Stimulated activated CD4-positive, alpha-beta T cell treated with anti-CD3 and anti-CD28 coated beads, Interleukin-2, amount 100 ng/mL, for 24 hours (primary cell): ENCODE data around the gene DNAJC16.
"Not testable (repeated sequence)": the region's sequence is repeated elsewhere in the genome, so short reads cannot be mapped to it uniquely, and the experiment has no call there.

Experiments
- DNase-seq, 2 donors: peaks; one replicate each; pipeline ENCODE4 v3.0.0-alpha.2; 2020

The DNAJC16 gene

DNA sequence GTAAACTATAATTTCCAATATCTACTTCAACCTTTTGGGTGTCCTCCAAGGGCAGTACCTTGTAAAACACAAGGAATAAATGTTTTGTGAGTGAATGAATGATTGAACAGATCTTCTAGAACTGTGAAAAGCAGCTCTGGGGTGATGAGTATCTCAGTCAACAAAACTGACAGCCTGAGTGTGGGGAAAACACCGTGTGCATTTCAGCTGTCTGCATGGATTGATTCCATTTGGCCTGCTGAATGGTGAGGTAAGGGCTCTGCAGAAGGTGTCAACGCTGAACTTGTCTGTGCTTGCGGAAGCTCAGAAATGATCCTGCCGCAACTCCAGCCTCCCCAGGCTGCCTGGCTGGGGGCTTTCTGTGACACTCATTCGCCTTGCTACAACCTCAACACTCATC, 65.6 kb downstream of the DNAJC16 start:
- DNase-seq, result no peak

- no peak for DNase-seq
Measured at GRCh38 chr1:15595809-15596617, 69.4 kb downstream of the DNAJC16 start.

DNA sequence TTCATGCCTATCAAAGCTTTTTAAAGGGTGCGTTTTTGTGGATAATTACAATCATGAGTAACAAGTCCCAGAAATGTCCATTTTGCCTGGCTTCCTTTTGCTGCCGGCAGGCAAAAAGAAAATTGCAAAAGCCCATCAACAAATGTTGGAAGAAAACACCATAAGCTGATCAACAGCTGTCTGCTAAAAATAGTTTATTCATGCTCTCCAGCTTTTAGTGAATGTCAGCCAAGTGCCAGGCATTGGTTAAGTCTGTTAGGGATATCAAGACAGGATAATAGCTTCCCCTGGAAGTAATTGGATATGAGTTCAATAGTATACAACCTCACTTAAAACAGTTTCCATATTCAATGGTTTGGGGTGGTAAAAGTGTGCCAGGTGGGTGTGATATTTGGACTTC, 71.8 kb downstream of the DNAJC16 start:
- no peak for DNase-seq

- DNase-seq, result peak; percentile 92 to 93
Measured at GRCh38 chr1:15603050-15603965, 76.7 kb downstream of the DNAJC16 start.

GRCh38 chr1:15603966-15604282, 77.3 kb downstream of the DNAJC16 start:
- DNase-seq, result not testable (repeated sequence)

- not testable (repeated sequence) for DNase-seq
Measured at GRCh38 chr1:15604400-15604799, 77.8 kb downstream of the DNAJC16 start.

DNA sequence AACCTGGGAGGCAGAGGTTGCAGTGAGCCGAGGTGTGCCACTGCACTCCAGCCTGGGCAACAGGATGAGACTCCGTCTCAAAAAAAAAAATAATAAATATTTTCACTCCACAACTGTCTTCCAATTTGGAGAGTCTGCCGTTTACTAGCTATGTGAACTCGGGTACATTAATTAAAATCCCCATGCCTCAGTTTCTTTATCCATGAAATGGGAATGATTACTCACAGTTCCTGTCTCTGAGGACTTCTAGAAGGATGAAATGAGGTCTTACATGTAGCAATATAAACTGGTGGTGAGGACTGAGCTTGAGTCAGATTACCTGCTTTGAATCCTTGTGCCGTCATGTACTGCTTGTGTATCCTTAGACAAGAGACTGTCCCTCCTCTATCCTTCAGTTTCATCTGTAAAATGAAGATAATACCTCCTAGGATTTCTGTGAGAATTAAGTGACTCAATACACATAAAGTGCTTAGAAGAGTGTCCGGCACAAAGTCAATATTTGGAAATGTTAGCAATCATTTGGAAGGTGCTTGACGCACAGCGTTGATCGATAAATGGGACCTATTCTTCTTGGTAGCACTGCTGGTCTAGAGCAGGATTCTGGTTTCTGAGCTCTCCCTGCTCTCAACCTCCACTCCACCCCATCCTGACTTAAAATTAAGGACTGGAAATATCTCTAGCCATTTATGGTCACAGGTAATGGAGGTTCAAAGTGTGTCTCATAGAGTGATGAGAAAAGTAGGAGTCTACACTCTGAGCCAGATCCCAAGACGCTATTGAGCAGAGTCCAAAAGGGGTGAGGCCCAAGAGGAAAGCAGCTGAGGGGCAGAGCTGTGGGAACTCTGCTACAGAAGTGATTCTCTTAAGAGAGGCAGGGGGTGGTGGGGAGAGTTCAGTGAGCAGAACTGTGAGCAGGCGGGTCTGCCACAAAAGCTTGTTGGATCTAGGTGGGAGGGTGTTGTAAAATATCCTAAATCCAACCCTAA, 79.0 kb downstream of the DNAJC16 start:
- DNase-seq, result no peak

DNA sequence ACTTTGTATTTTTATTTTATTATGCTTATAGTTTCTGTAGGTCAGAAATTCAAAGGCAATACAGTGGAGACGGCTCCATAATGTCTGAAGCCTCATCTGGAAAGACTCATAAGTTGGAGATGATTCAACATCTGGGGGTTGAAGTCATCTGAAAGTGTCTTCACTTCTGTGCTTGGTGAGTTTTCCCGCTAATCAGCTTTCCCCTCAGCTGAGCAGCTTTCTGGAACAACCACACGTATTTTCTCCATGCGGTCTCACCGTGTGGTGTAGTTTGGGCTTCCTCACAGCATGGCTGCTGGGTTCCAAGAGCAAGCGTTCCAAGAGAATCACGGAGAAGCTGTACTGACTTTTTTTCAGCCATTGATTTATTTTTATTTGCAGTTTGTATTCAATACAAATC, 83.0 kb downstream of the DNAJC16 start:
- DNase-seq, result no peak

GRCh38 chr1:15610167-15610566, 83.5 kb downstream of the DNAJC16 start:
- no peak for DNase-seq

DNA sequence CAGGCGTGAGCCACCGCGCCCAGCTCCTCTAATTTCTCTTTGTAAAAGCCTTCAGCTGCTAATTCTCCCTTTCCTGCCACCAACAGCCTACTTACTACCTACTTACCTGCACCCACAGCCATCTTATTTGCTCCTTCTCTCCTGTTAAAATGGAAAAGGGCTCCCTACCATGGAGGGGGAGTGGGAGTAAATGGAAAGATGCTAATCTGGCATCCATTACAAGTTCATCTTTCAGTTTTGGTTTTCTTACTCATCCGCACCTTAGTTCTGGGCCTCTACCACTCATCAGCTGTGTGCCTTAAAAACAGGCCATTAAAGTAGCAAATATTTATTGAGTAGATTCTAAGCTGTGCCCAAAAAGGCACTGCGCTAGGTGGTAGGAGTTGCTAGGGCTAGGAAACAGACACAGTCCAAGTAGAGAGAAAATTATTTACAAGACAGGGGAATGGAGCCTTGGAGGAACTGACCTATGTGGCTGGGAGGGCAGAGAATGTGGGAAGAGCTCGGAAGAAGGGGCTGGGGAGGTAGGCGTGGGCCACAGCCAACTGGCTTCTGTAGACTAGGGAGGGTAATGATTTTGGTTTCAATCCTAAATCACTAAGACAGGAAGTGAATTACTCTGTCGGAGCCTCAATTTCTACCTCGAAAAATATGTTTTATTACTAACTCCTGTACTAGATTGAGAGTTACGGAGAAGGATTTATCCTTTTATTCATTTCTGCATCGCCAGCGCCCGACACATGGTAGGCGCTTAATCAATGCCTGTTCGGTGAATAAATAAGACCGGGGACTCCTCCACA, 89.9 kb downstream of the DNAJC16 start:
- peak in 1 of 2 donors; percentile 29 for DNase-seq

DNA sequence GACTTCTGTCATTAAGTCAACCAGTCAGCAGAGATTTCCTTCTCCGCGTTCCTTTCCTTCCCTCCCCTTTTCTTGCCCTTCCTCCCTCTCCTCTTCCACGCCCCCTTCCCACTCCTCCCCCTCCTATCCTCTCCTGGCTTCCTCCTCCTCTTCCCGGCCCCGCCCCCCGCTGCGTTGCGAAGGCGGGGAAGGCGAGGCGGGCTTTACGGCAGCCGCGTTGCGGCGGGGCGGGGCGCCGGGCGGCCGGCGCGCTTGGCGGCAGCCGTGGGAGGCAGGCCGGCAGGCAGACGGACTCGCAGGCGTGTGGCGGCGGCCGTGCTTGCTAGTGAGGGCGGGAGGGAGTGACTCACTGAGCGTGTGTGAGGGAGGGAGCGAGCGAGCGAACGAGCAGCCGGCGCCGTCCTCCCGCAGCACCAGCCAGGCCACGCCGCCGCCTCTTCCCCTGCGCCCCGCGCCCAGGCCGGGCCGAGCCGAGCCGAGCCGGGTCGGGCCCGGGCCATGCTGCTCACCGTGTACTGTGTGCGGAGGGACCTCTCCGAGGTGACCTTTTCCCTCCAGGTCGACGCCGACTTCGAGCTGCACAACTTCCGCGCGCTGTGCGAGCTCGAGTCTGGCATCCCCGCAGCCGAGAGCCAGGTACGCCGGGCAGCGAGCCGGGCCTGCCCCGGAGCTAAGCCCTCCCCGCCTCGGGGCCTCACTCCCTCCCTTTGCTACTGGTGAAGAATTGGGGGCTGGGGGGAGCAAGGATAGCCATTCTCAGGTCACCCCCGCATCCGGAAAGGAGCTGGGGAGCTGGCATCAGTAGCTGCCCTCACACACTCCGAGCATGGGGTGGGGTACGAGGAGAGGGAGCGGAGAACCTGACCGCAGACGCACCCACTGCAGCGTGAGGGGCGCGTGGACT, 90.8 kb downstream of the DNAJC16 start, which contains the start of gene DDI2:
Gene DDI2, plus strand, starts transcription at position 286 of the 904 bp plus-strand sequence. Its CDS starts 213 bp downstream, at position 499.
- DNase-seq, result peak; percentile 93 to 94

GRCh38 chr1:15618077-15618654, 91.5 kb downstream of the DNAJC16 start:
- no peak for DNase-seq

DNA sequence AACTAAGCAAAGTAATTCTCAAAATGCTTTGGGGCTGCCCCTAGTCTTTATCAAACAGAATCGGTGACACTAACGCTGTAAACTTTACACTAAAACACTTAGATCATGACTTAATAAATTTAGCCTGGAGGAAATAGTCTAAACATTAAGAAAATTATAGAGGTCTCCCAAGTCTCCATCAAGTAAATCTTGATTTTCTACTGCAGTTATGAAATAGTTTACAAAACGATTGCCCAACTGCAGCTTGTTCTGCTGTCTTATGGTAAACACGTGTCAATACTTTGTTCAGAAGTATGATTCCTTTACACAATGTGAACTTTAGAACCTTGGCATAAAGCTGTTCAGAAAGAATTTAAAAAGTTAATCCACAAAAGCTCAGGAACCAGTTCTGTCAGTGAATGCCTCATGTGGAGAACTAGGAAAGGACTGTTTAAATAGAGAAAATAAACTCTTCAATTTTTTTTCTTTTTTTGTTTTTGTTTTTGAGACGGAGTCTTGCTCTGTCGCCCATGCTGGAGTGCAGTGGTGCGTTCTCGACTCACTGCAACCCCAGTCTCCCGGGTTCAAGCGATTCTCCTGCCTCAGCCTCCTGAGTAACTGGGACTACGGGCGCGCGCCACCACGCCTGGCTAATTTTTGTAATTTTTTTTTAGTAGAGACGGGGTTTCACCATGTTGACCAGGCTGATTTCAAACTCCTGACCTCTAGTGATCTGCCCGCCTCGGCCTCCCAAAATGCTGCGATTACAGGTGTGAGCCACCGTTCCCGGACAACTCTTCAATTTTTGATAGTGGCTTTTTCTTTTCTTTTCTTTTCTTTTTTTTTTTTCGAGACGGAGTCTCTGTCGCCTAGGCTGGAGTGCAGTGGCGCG, 92.2 kb downstream of the DNAJC16 start:
- DNase-seq, result no peak

GRCh38 chr1:15620155-15620545, 93.5 kb downstream of the DNAJC16 start:
- DNase-seq, result no peak

DNA sequence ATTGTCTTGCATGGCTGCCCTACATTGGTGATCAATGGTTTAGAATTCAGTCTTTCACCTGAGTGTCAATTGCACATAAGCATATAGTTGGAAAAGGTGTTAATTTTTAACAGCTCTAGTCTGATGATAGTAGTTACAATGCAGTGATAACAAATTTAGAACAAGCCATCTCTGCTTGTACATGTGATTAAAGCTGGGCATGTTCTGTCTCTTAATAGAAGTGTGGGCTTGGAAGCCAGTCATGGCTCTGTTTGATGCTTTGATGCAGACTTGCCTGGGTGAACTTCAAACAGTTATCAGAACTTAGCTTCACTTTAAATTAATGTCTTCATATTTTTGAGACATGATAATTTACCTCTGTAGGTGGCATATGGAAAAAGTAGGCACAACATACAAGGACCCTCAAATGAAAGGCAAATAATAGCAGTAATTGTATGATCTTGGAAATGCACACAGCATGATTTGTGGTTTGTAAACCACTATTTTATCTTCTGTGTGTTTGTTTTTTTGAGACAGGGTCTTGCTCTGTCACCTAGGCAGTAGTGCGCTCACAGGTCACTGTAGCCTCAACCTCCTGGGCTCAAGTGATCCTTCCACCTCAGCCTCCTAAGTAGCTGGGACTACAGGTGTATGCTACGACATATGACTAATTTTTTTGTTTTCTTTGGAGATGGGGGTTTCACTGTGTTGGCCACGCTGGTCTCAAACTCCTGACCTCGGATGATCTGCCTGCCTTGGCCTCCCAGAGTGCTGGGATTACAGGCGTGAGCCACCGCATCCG, 94.4 kb downstream of the DNAJC16 start:
- DNase-seq, result no peak

GRCh38 chr1:15621975-15622374, 95.3 kb downstream of the DNAJC16 start:
- no peak for DNase-seq

- no peak for DNase-seq
Measured at GRCh38 chr1:15622712-15623373, 96.2 kb downstream of the DNAJC16 start.

GRCh38 chr1:15623435-15623834, 96.8 kb downstream of the DNAJC16 start:
- DNase-seq, result no peak
